Cardiac septum (tissue), 1 donor: ENCODE data around the gene VPS51. TPM values are rescaled to one million over a fixed set of nuclear protein-coding genes. Genes with fewer than 3 reads are reported as not detected.

Experiments used
- DNase-seq: peaks from one replicate; pipeline ENCODE4 v3.0.0-alpha.2; 2020; ENCODE audit warnings: low spot score
- intact Hi-C: fragments of 100-400 bp; cut with DNase I; formaldehyde crosslinking; loops from one replicate; pipeline ENCODE4 v1.14.0; 2022
- long read RNA-seq: library from polyadenylated mRNA; unstranded; transcript quantifications from one replicate; pipeline ENCODE4 v2.0.0, GENCODE V29; 2021
- total RNA-seq: library from RNA; stranded (reverse); fragmentation: NEBNext Ultra II Directional; extraction: Animal tissue kit (Norgen Biotek cat#: 25700); gene quantifications from one replicate; pipeline ENCODE4 v1.2.1, GENCODE V29; 2021
- donor health status: DM: no; HTN: no; CAD: no.

The VPS51 gene
- 87.1 TPM for total RNA-seq
- long read RNA-seq, transcript VPS51-201 (10 exons, 2,714 nt): major isoform, 142 of 239 reads
- long read RNA-seq, partial matches to known transcripts: 76 of 239 reads
- long read RNA-seq, other reads (novel, unspliced or antisense): 21 of 239 reads

GRCh38 chr11:65095974-65096806 lies at the start of gene VPS51:
VPS51 (plus strand) TSS chr11:65096214; CDS start chr11:65096251, 37 bp downstream.
- peak; percentile 93 for DNase-seq
- intact Hi-C loops: loop anchor here (1.0 kb wide), 1 partner anchor 12 kb away; the partner anchor contains the start of genes CDCA5 and ZFPL1

- intact Hi-C loops: no loop called here
- no peak for DNase-seq
Measured at GRCh38 chr11:65047581-65048422, 48.2 kb upstream of the VPS51 start.

DNA sequence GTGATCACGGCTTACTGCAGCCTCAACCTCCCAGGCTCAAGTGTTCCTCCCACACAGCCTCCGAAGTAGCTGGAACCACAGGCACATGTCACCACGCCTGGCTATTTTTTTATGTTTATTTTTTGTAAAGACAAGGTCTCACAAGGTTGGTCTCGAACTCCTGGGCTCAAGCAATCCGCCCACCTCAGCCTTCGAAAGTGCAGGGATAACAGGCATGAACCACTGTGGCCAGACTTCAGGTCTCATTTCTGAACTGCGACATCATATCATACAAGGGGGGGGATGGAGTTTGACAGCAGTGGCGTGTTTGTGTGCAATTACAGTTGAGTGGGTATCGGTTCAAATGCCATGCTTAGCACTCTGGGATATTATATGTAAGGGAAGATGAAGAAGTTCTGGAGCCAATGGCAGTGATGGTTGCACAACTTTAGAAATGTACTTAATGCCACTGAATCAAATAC lies 44.6 kb upstream of the VPS51 start:
- intact Hi-C loops: no loop called here
- no peak for DNase-seq

- intact Hi-C loops: no loop called here
- DNase-seq: no peak
Measured at GRCh38 chr11:65053827-65054508, 42.0 kb upstream of the VPS51 start.

GRCh38 chr11:65055538-65055937 lies 40.5 kb upstream of the VPS51 start:
- DNase-seq: no peak
- intact Hi-C loops: no loop called here

DNA sequence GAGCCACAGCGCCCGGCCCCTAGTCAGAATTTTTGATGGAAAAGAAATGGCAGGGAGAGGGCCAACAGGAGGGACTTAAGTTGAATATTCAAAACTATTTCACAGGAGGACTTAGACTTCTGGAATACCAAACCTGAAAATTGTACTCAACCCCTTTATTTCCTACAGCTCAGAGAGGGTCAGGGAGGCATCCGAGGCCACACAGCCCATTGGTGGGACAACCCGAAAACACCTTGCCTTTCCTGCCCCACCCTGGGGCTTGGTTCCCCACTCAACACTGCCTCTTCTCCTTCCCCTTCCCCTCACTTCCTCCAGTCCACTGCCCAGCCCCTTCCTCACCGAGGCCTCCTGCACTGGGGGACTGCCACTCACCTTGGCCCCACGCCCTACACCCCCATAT lies 39.0 kb upstream of the VPS51 start:
- intact Hi-C loops: no loop called here
- no peak for DNase-seq

DNA sequence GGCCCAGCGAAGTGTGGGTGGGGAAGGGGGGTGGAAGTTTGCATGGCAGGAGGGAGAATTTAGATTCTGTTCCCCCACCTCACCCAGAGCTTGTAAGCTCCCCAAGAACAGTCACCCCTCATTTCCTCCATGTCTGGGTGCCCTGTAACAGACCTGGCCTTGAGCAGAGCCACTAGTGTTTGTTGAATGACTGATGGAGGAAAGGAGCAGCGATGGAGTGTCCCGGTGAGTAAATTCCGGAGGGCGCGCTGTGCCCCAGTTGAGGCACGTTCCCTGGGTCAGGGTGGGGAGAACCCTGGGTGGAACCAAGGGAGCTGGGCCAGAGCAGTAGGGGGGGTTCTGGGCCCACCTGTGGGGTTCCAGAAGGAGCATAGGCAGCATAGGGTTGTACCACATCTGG lies 38.5 kb upstream of the VPS51 start:
- DNase-seq: no peak
- intact Hi-C loops: no loop called here

DNA sequence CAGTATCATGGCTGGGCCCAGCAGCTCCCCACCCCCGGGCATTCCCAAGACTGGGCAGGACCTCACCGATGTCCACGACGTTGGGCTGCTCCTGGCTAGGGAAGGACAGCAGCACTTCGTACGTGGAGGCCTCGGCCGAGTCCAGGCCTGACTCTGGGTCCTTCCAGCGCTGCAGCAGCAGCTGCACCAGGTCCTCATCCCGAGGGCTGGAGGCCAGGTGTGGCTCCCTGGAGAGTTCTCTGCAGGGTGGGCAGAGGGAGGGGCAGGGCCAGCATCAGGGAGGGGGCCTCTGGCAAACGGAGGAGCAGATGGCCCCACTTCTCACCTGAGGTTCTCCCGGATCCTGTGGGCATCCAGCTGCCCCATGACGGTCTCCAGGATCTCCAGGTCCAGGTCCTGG lies 38.0 kb upstream of the VPS51 start:
- intact Hi-C loops: no loop called here

DNA sequence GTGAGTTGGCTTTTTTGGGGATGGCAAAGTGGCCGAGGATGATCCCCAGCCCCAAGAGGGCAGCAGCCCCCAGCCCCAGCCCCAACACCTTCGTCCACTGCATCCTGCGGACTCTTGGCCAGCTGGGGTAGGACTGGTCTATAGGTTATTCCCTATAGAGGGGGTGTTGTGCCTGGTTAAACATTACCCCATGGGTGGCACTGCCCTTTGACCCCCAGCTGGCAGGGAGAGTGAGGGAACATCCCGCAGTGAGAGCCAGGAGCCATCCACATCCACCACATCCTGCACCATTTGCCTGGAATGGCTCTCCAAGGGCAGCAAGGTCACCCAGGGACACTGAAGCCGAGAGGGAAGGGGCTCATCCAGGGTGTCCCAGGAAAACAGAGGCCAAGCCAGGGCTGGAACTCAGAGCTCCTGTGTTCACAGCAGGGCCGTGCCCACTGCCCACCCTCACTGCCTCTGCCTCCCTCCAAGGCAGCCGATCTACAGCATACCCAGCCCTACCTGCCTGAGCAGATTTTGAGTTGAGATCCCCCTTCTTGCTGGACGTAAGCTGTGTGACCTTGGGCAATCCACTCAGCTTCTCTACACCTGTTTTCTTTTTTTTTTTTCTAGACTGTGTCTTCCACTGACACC lies 37.5 kb upstream of the VPS51 start, which contains the start of gene NAALADL1:
Gene NAALADL1, minus strand, starts transcription at position 135 of the 636 bp plus-strand sequence. Its CDS starts 32 bp downstream, at position 103.
- intact Hi-C loops: no loop called here
- DNase-seq: no peak

More for the DNA sequence above, 38.0 kb upstream of the VPS51 start:
- DNase-seq: no peak

- DNase-seq: no peak
- intact Hi-C loops: no loop called here
Measured at GRCh38 chr11:65059523-65059922, 36.5 kb upstream of the VPS51 start.

DNA sequence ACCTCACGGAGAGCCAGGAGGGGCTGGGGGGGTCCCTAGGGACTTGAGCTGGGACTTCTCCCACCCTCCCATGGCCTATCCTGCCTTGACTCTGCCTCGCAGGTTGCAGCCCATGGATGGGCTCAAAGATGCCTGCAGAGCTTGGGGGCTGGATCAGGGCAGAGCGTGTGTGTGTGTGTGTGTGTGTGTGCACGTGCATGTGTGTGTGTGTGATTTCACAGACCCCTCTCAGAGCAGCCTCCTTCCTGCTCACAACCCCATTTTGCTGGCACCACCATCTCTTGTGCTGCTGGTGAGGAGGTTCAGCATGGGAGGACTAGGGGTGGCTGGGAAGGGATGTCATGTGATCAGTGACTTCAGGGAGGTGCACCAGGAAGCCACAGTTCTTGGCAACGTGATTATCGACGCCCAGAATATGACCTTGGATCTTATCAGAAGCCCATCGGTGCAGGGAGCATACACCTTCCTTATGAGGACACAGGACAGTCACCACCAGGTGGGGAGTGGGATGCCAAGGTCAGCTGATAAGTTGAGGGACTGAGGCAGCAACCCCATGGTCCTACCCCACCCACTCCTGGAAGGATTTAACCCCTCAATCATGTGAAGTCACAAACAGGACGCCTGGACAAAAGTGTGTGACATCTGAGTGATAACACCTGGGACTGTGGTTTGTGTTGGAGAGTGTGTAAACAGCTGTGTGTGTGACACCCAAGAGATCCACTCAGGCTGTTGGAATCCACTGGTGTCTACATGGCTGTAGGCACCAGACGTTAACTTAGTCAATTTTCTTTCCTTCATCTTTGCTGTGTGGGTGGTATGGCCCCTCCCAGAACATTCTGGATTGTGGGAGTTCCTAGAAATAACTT lies 35.8 kb upstream of the VPS51 start:
- no peak for DNase-seq
- intact Hi-C loops: no loop called here

DNA sequence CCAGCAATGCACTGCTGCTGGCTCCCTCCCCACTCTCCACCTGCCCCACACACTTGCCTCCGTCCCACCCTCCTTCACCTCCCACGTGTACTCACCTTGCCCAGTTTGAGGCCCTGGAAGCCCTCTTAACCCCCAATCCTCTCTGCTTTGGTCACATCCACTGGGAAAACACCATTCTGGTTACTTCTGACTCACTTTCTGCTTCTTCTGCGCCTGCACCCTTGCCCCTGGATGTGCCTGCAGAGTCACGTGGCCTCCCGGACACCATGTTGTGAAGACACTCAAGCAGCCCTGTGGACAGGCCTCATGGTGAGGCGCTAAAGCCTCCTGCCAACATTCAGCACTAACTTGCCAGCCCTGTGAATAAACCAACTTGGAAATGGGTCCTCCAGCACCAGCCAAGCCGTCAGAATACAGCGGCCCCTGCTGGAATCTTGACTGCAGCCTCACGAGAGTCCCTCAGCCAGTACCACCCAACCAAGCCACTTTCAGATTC lies 35.1 kb upstream of the VPS51 start:
- intact Hi-C loops: no loop called here
- DNase-seq: no peak

- intact Hi-C loops: no loop called here
- no peak for DNase-seq
Measured at GRCh38 chr11:65063532-65063931, 32.5 kb upstream of the VPS51 start.

- intact Hi-C loops: no loop called here
- no peak for DNase-seq
Measured at GRCh38 chr11:65064847-65065240, 31.2 kb upstream of the VPS51 start.

GRCh38 chr11:65065851-65066250 lies 30.2 kb upstream of the VPS51 start:
- DNase-seq: no peak
- intact Hi-C loops: no loop called here

GRCh38 chr11:65066315-65066714 lies 29.7 kb upstream of the VPS51 start:
- intact Hi-C loops: no loop called here
- DNase-seq: no peak

DNA sequence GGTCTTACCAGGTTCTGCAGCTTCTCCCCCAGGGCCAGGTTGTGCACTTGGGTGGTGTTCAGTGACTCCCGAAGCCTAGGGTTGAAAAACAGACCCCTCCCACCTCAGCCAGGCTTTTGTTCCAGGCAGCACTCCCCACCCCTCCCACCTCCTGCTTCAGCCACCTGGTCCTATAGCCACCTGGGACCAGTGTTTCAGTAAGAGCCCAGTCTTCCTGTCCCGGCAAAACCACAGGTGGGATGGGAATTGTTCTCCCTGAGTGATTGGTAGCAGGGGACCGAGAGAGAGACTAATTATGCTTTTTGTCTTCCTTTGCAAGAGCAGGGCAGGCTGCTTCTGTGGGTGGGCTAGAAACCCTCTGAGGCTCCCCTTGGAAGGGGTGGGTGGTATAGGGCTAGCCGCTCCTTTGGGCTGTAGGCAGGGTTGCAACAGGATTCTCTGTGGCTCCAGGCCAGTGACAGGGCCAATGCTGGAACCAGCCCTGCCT lies 29.2 kb upstream of the VPS51 start:
- intact Hi-C loops: no loop called here

GRCh38 chr11:65067446-65067845 lies 28.6 kb upstream of the VPS51 start:
- intact Hi-C loops: no loop called here
- DNase-seq: no peak

More for the DNA sequence above, 29.2 kb upstream of the VPS51 start:
- DNase-seq: no peak
